ENCODE data around the gene MYOT. TPM values are rescaled to one million over a fixed set of nuclear protein-coding genes. Genes with fewer than 3 reads are reported as not detected.
A peak's percentile ranks its signal among the peaks of the same experiment; 100 is the strongest.

The MYOT gene
- not detected for total RNA-seq

GRCh38 chr5:137867664-137868063 is at the start of gene MYOT:
Gene MYOT, plus strand, starts transcription at chr5:137867860. Its CDS starts 2,792 bp downstream, at chr5:137870652.
- Histone ChIP-seq H3K27me3 (no peaks in the 10 kb centered on the region), H3K4me1 (no peaks in the 10 kb centered on the region), H3K9me3 (no peaks in the 10 kb centered on the region), H3K27ac (no peak within 1 kb of the TSS), H3K4me3 (no peak within 1 kb of the TSS), H3K36me3 (no peaks in the 10 kb centered on the region)
- no peak for DNase-seq
- 51 to 55% methylated on average over 3 of the region's 3 CpGs for WGBS, 2 donors
- no peak for TF ChIP-seq POLR2AphosphoS5 (IDR thresholded peaks at IDR 0.05)
- TF ChIP-seq EP300 (IDR thresholded peaks at IDR 0.05), result no peak
- no peak for TF ChIP-seq POLR2A (IDR thresholded peaks at IDR 0.05)
- no peak for TF ChIP-seq CTCF (IDR thresholded peaks at IDR 0.05)
- no peak for ATAC-seq (ENCODE audit: low FRiP score in 2 of 2)

- Histone ChIP-seq H3K27me3 (no peaks in the 10 kb centered on the region), H3K27ac (no peak overlapping the region), H3K9me3 (no peaks in the 10 kb centered on the region), H3K36me3 (no peaks in the 10 kb centered on the region), H3K4me3 (no peak overlapping the region), H3K4me1 (no peaks in the 10 kb centered on the region)
- ATAC-seq (ENCODE audit: low FRiP score in 2 of 2), result no peak
- no peak for TF ChIP-seq POLR2A (IDR thresholded peaks at IDR 0.05)
- TF ChIP-seq EP300 (IDR thresholded peaks at IDR 0.05), result no peak
- TF ChIP-seq POLR2AphosphoS5 (IDR thresholded peaks at IDR 0.05), result no peak
- no peak for TF ChIP-seq CTCF (IDR thresholded peaks at IDR 0.05)
- DNase-seq, result no peak
- WGBS, 2 donors, result 94 to 97% methylated on average over 1 of the region's 1 CpG
Measured at GRCh38 chr5:137819766-137820165, 47.9 kb upstream of the MYOT start.

GRCh38 chr5:137822158-137822764 is 45.4 kb upstream of the MYOT start:
- H3K27me3 ChIP-seq, result no peaks in the 10 kb centered on the region
- no peaks in the 10 kb centered on the region for H3K4me1 ChIP-seq
- no peaks in the 10 kb centered on the region for H3K36me3 ChIP-seq
- DNase-seq, result peak in 1 of 2 donors; percentile 11
- no peak overlapping the region for H3K27ac ChIP-seq
- no peak overlapping the region for H3K4me3 ChIP-seq
- ATAC-seq (ENCODE audit: low FRiP score in 2 of 2), result no peak
- no peaks in the 10 kb centered on the region for H3K9me3 ChIP-seq
- TF ChIP-seq POLR2A (IDR thresholded peaks at IDR 0.05) (no peak), CTCF (IDR thresholded peaks at IDR 0.05) (peak in 1 of 6 experiments; percentile 13)
- WGBS, 2 donors, result 57 to 60% methylated on average over 6 of the region's 6 CpGs

GRCh38 chr5:137822984-137823383 is 44.7 kb upstream of the MYOT start:
- WGBS, 2 donors, result 75 to 86% methylated on average over 1 of the region's 1 CpG
- TF ChIP-seq POLR2A (IDR thresholded peaks at IDR 0.05), result no peak
- no peak for TF ChIP-seq CTCF (IDR thresholded peaks at IDR 0.05)
- no peak for TF ChIP-seq EP300 (IDR thresholded peaks at IDR 0.05)
- no peak for TF ChIP-seq POLR2AphosphoS5 (IDR thresholded peaks at IDR 0.05)
- ATAC-seq (ENCODE audit: low FRiP score in 2 of 2), result no peak
- Histone ChIP-seq H3K4me3 (no peak overlapping the region), H3K27me3 (no peaks in the 10 kb centered on the region), H3K27ac (no peak overlapping the region), H3K9me3 (no peaks in the 10 kb centered on the region), H3K4me1 (no peaks in the 10 kb centered on the region), H3K36me3 (no peaks in the 10 kb centered on the region)
- DNase-seq, result no peak

- Histone ChIP-seq H3K4me3 (no peak overlapping the region), H3K9me3 (no peaks in the 10 kb centered on the region), H3K4me1 (no peaks in the 10 kb centered on the region), H3K36me3 (no peaks in the 10 kb centered on the region), H3K27me3 (no peaks in the 10 kb centered on the region), H3K27ac (no peak overlapping the region)
- DNase-seq, result no peak
- 42 to 59% methylated on average over 1 of the region's 1 CpG for WGBS, 2 donors
- TF ChIP-seq POLR2A (IDR thresholded peaks at IDR 0.05), result no peak
- no peak for TF ChIP-seq POLR2AphosphoS5 (IDR thresholded peaks at IDR 0.05)
- no peak for TF ChIP-seq CTCF (IDR thresholded peaks at IDR 0.05)
- no peak for TF ChIP-seq EP300 (IDR thresholded peaks at IDR 0.05)
- ATAC-seq (ENCODE audit: low FRiP score in 2 of 2), result no peak
Measured at GRCh38 chr5:137825165-137825564, 42.5 kb upstream of the MYOT start.
